ENCODE results near the gene WDHD1. TPM values are rescaled to one million over a fixed set of nuclear protein-coding genes. Genes with fewer than 3 reads are reported as not detected.

Gene WDHD1
- total and polyA plus RNA-seq, 2 of the 4 experiments (the other 2 are of a cell fraction): 4.4 to 13.1 TPM

DNA sequence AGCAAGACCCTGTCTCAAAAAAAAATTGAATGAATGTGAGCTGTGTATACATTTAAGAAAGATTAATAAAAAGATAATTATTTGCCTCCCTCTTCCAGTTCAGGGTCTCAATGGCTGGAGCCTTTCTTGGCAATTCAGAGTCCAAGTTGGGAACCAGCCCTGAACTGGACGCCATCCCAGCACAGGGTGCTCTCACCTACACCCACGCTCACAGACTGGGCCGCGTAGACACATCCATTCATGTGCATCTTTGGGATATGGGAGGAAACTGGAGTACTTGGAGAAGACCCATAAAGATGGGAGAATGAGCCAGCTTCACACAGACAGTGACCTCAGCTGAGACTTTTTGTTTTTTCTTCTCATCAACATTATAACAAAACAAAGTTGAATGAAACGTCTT, 31.0 kb upstream of the WDHD1 start:
- H3K4me2 ChIP-seq (ENCODE audit: low read depth, low read length): no peak overlapping the region
- peaks cover 3% of the 10 kb centered on the region; the same call in 1 of the 2 replicates for H3K9me3 ChIP-seq (ENCODE audit: control insufficient read depth, insufficient read depth, low read length)
- no peak overlapping the region for H4K5ac ChIP-seq (ENCODE audit: low read depth, low read length)
- CTCF ChIA-PET: no interaction called here
- H3K56ac ChIP-seq (ENCODE audit: extremely low read depth, insufficient read depth, low read length): no peak overlapping the region
- H3K36me3 ChIP-seq (ENCODE audit: control insufficient read depth, insufficient read depth, low read length): peaks cover 24% of the 10 kb centered on the region
- H2AFZ ChIP-seq (replicated peaks; ENCODE audit: low read length, poor library complexity): no peak overlapping the region
- peaks cover 5% of the 10 kb centered on the region; the same call in 1 of the 2 replicates for H3K9me1 ChIP-seq (ENCODE audit: insufficient read depth, low read length)
- H3K4me1 ChIP-seq (ENCODE audit: control insufficient read depth, insufficient read depth, low read length): no peaks in the 10 kb centered on the region; the same call in 1 of the 2 replicates
- ATAC-seq (ENCODE audit: low read depth): no peak
- H2BK120ac ChIP-seq (ENCODE audit: low read depth, low read length): no peak overlapping the region
- no peak overlapping the region for H2BK20ac ChIP-seq (ENCODE audit: low read depth, low read length)
- dilution Hi-C loops (cut with HindIII; ENCODE audit: low sequenced_read_pairs, unreplicated experiment) (no loop called here), in situ Hi-C loops (cut with MboI; ENCODE audit: low sequenced_read_pairs) (no loop called here), intact Hi-C loops (cut with micrococcal nuclease) (no loop called here)
- H4K20me1 ChIP-seq (ENCODE audit: insufficient read depth, low read length): peaks cover 83% of the 10 kb centered on the region
- no peak overlapping the region for H3K23ac ChIP-seq (ENCODE audit: low read depth, low read length)
- H2BK5ac ChIP-seq (ENCODE audit: low read depth, low read length, poor library complexity, severe bottlenecking): no peak overlapping the region
- no peak overlapping the region for H3K14ac ChIP-seq (replicated peaks; ENCODE audit: low read depth, low read length)
- BruUV-seq (replicated peaks): no TSS peak
- POLR2A ChIA-PET (ENCODE audit: unreplicated experiment): no interaction called here
- peak overlapping the region; percentile 65 for H2AK9ac ChIP-seq (replicated peaks; ENCODE audit: low read depth, low read length, poor library complexity)
- no peak overlapping the region for H4K8ac ChIP-seq (ENCODE audit: low read depth in 2 of 2, low read length in 2 of 2)
- 0 out of 2 replicates have a peak overlapping the region, but pooled peaks have one; percentile 53 for H2AK5ac ChIP-seq (ENCODE audit: low read depth, low read length)
- no peak overlapping the region for H3K4me3 ChIP-seq (ENCODE audit: insufficient read depth, low read depth, low read length)
- H3K27me3 ChIP-seq (ENCODE audit: control insufficient read depth, insufficient read depth, low read length): no peaks in the 10 kb centered on the region
- no CpG with 5 or more reads among the region's 5 CpGs for WGBS, 2 experiments (ENCODE audit: extremely low coverage in 2 of 2, insufficient read length in 1 of 2)
- no peak overlapping the region for H4K91ac ChIP-seq (ENCODE audit: insufficient read depth, low read depth, low read length)
- no peak overlapping the region for H2BK15ac ChIP-seq (ENCODE audit: low read depth, low read length)
- H3K27ac ChIP-seq (ENCODE audit: insufficient read depth, low read length): no peak overlapping the region
- H3K18ac ChIP-seq (ENCODE audit: low read depth, low read length): no peak overlapping the region
- peaks cover 16 to 44% of the 10 kb centered on the region in 2 experiments for H3K79me1 ChIP-seq (ENCODE audit: low read depth in 1 of 2, low read length in 2 of 2)
- no peak for TF ChIP-seq CHD1 (IDR thresholded peaks at IDR 0.05; ENCODE audit: low read depth, low read length)
- no peak for TF ChIP-seq CEBPB (IDR thresholded peaks at IDR 0.05; ENCODE audit: low read depth, low read length)
- no peak for TF ChIP-seq BHLHE40 (IDR thresholded peaks at IDR 0.05; ENCODE audit: low read depth, low read length)
- no peak for TF ChIP-seq RFX5 (IDR thresholded peaks at IDR 0.05; ENCODE audit: low read depth, low read length)
- TF ChIP-seq MXI1 (IDR thresholded peaks at IDR 0.05; ENCODE audit: borderline replicate concordance, low read depth, low read length): no peak
- TF ChIP-seq MAZ (IDR thresholded peaks at IDR 0.05; ENCODE audit: borderline replicate concordance, low read depth, low read length): no peak
- TF ChIP-seq RCOR1 (IDR thresholded peaks at IDR 0.05; ENCODE audit: insufficient replicate concordance, low read length): no peak
- no peak overlapping the region for H3K4ac ChIP-seq (ENCODE audit: low read depth, low read length)
- H3K9ac ChIP-seq (ENCODE audit: low read depth, low read length): no peak overlapping the region
- DNase-seq: no peak

All from IMR-90 (cell line).